KMS-11 (cell line): ENCODE measurements around the gene VKORC1.

Experiments
- H2AFZ ChIP-seq: fragments of 200-600 bp; sonication (generic); 2 replicates; pipeline ENCODE4 v1.6.1; 2016; ENCODE audit warnings: antibody characterized with exemption, mixed run types, low read depth
- H3K27ac ChIP-seq: fragments of 200-600 bp; sonication (generic); 2 replicates; pipeline ENCODE4 v1.6.1; 2016; ENCODE audit warnings: mild to moderate bottlenecking, mixed run types
- H3K27me3 ChIP-seq: fragments of 200-600 bp; sonication (generic); 2 replicates; pipeline ENCODE4 v1.6.1; 2017; ENCODE audit warnings: mild to moderate bottlenecking, low read depth, mixed run types, moderate library complexity; ENCODE audit not compliant: insufficient read depth
- H3K36me3 ChIP-seq: fragments of 200-600 bp; sonication (generic); 2 replicates; pipeline ENCODE4 v1.6.1; 2017; ENCODE audit warnings: mild to moderate bottlenecking, mixed run types; ENCODE audit not compliant: insufficient read depth
- H3K4me1 ChIP-seq: fragments of 200-600 bp; sonication (generic); 2 replicates; pipeline ENCODE4 v1.6.1; 2016; ENCODE audit warnings: mild to moderate bottlenecking, low read depth, mixed run types; ENCODE audit not compliant: poor library complexity, severe bottlenecking
- H3K4me2 ChIP-seq: fragments of 200-600 bp; sonication (generic); 2 replicates; pipeline ENCODE4 v1.7.0; 2016; ENCODE audit warnings: mild to moderate bottlenecking, mixed run types
- H3K4me3 ChIP-seq: fragments of 200-600 bp; sonication (generic); IDR thresholded peaks from 2 replicates; pipeline ENCODE4 v1.6.1; 2017; ENCODE audit warnings: low read depth, low read length, mixed read lengths; ENCODE audit not compliant: insufficient read depth
- H3K79me2 ChIP-seq: fragments of 200-600 bp; sonication (generic); 2 replicates; pipeline ENCODE4 v1.6.1; 2016; ENCODE audit warnings: low read depth, mixed run types; ENCODE audit not compliant: insufficient read depth
- H3K9ac ChIP-seq: fragments of 200-600 bp; sonication (generic); 2 replicates; pipeline ENCODE4 v1.6.1; 2016; ENCODE audit warnings: mild to moderate bottlenecking, mixed run types
- H4K20me1 ChIP-seq: fragments of 200-600 bp; sonication (generic); 2 replicates; pipeline ENCODE4 v1.6.1; 2016; ENCODE audit warnings: mild to moderate bottlenecking, mixed run types; ENCODE audit not compliant: insufficient read depth
- CTCF ChIP-seq: fragments of 200-600 bp; sonication (generic); conservative IDR thresholded peaks from 2 replicates; pipeline ENCODE4 v1.6.1; 2017; ENCODE audit warnings: low read depth, mild to moderate bottlenecking, antibody characterized with exemption, low read length, moderate library complexity, mixed read lengths

Gene VKORC1

GRCh38 chr16:31132303-31132979, 37.8 kb upstream of the VKORC1 start:
- TF ChIP-seq CTCF = no peak
- H3K4me3 ChIP-seq = no peak overlapping the region
- no peak overlapping the region for H3K9ac ChIP-seq
- no peaks in the 10 kb centered on the region for H3K27me3 ChIP-seq
- H3K4me2 ChIP-seq = no peak overlapping the region
- no peaks in the 10 kb centered on the region for H4K20me1 ChIP-seq
- no peaks in the 10 kb centered on the region for H3K36me3 ChIP-seq
- H3K27ac ChIP-seq = no peak overlapping the region
- H3K79me2 ChIP-seq = no peaks in the 10 kb centered on the region
- H2AFZ ChIP-seq = no peak overlapping the region
- H3K4me1 ChIP-seq = no peaks in the 10 kb centered on the region

GRCh38 chr16:31131841-31132271, 37.3 kb upstream of the VKORC1 start:
- Histone ChIP-seq H3K4me2 (no peak overlapping the region), H3K27ac (no peak overlapping the region), H3K4me3 (no peak overlapping the region), H3K79me2 (no peaks in the 10 kb centered on the region), H3K9ac (no peak overlapping the region), H3K4me1 (no peaks in the 10 kb centered on the region), H4K20me1 (no peaks in the 10 kb centered on the region), H2AFZ (no peak overlapping the region), H3K36me3 (no peaks in the 10 kb centered on the region), H3K27me3 (no peaks in the 10 kb centered on the region)
- no peak for TF ChIP-seq CTCF

- Histone ChIP-seq H3K4me3 (no peak overlapping the region), H2AFZ (no peak overlapping the region), H3K4me2 (no peak overlapping the region), H3K4me1 (no peaks in the 10 kb centered on the region), H3K27ac (no peak overlapping the region), H3K27me3 (no peaks in the 10 kb centered on the region), H3K79me2 (no peaks in the 10 kb centered on the region), H3K9ac (no peak overlapping the region), H3K36me3 (no peaks in the 10 kb centered on the region), H4K20me1 (no peaks in the 10 kb centered on the region)
- TF ChIP-seq CTCF = no peak
Measured at GRCh38 chr16:31131416-31131815, 36.8 kb upstream of the VKORC1 start.

- Histone ChIP-seq H3K4me3 (no peak overlapping the region), H4K20me1 (no peaks in the 10 kb centered on the region), H3K4me2 (no peak overlapping the region), H3K79me2 (no peaks in the 10 kb centered on the region), H3K27me3 (no peaks in the 10 kb centered on the region), H3K27ac (no peak overlapping the region), H2AFZ (no peak overlapping the region), H3K36me3 (no peaks in the 10 kb centered on the region), H3K4me1 (no peaks in the 10 kb centered on the region), H3K9ac (no peak overlapping the region)
- no peak for TF ChIP-seq CTCF
Measured at GRCh38 chr16:31130899-31131298, 36.3 kb upstream of the VKORC1 start.
